Osteoblast (primary cell): Measurements from ENCODE around the gene NOS2. TPM values are rescaled to one million over a fixed set of nuclear protein-coding genes. Genes with fewer than 3 reads are reported as not detected.
"Not testable (repeated sequence)": the region's sequence is repeated elsewhere in the genome, so short reads cannot be mapped to it uniquely, and the experiment has no call there.

Experiments used
- DNase-seq: peaks from one replicate; pipeline ENCODE4 v3.0.0; 2011; ENCODE audit warnings: low spot score, mixed read lengths; ENCODE audit not compliant: insufficient read length; ENCODE audit errors: missing footprints
- H2AFZ ChIP-seq: 2 replicates; pipeline ENCODE4 v1.6.0; 2011; ENCODE audit warnings: mild to moderate bottlenecking, low read length
- H3K27ac ChIP-seq: 2 replicates; pipeline ENCODE4 v1.5.1; 2011; ENCODE audit warnings: mild to moderate bottlenecking, low read depth, low read length, moderate library complexity
- H3K27me3 ChIP-seq: 2 replicates; pipeline ENCODE4 v1.6.0; 2012; ENCODE audit warnings: mild to moderate bottlenecking, control low read depth, inconsistent platforms, low read length, moderate library complexity; ENCODE audit not compliant: insufficient read depth
- H3K36me3 ChIP-seq: 2 replicates; pipeline ENCODE4 v1.5.1; 2011; ENCODE audit warnings: mild to moderate bottlenecking, low read length, control low read depth, moderate library complexity; ENCODE audit not compliant: insufficient read depth
- H3K4me1 ChIP-seq: 2 replicates; pipeline ENCODE4 v1.5.1; 2011; ENCODE audit warnings: mild to moderate bottlenecking, low read length, control low read depth, moderate library complexity; ENCODE audit not compliant: insufficient read depth
- H3K4me2 ChIP-seq: 2 replicates; pipeline ENCODE4 v1.6.0; 2011; ENCODE audit warnings: mild to moderate bottlenecking, low read length; ENCODE audit not compliant: insufficient read depth
- H3K4me3 ChIP-seq: fragments of 200-600 bp; sonication (generic); 3 replicates; pipeline ENCODE4 v1.5.1; 2012; ENCODE audit warnings: mild to moderate bottlenecking, low read length, inconsistent platforms; ENCODE audit not compliant: insufficient read depth
- H3K79me2 ChIP-seq: 2 replicates; pipeline ENCODE4 v1.6.0; 2012; ENCODE audit warnings: mild to moderate bottlenecking, low read length, control low read depth, inconsistent platforms; ENCODE audit not compliant: insufficient read depth
- H3K9me3 ChIP-seq: 2 replicates; pipeline ENCODE4 v1.5.1; 2011; ENCODE audit warnings: low read depth, low read length, control low read depth
- H4K20me1 ChIP-seq: 2 replicates; pipeline ENCODE4 v1.6.0; 2012; ENCODE audit warnings: mild to moderate bottlenecking, low read length, control low read depth; ENCODE audit not compliant: insufficient read depth
- CTCF ChIP-seq: IDR thresholded peaks from 2 replicates; pipeline ENCODE4 v1.5.1; 2011; ENCODE audit warnings: mild to moderate bottlenecking, low read depth, low read length, moderate library complexity; ENCODE audit errors: extremely low read depth
- total RNA-seq: library from RNA; depleted of rRNA; stranded (reverse); fragments of >200 nt; gene quantifications from 2 replicates; pipeline ENCODE4 v1.2.3, GENCODE V29; 2012

The NOS2 gene
- total RNA-seq, 1 donor: not detected

GRCh38 chr17:27837769-27838168 is 37.4 kb upstream of the NOS2 start:
- H2AFZ ChIP-seq, DNase-seq, H3K9me3 ChIP-seq, H3K79me2 ChIP-seq, H3K36me3 ChIP-seq, H3K4me3 ChIP-seq, H3K4me1 ChIP-seq, H3K27me3 ChIP-seq, H4K20me1 ChIP-seq, H3K27ac ChIP-seq, H3K4me2 ChIP-seq: not testable (repeated sequence)

- no peaks in the 10 kb centered on the region for H3K4me1 ChIP-seq
- H3K4me3 ChIP-seq: no peak overlapping the region
- no peak for DNase-seq
- no peaks in the 10 kb centered on the region for H3K27me3 ChIP-seq
- H3K4me2 ChIP-seq: no peak overlapping the region
- H3K27ac ChIP-seq: no peak overlapping the region
- no peak for TF ChIP-seq CTCF
- H3K36me3 ChIP-seq: no peaks in the 10 kb centered on the region
- H2AFZ ChIP-seq: no peak overlapping the region
- H4K20me1 ChIP-seq: no peaks in the 10 kb centered on the region
- H3K79me2 ChIP-seq: no peaks in the 10 kb centered on the region
- H3K9me3 ChIP-seq: no peaks in the 10 kb centered on the region
These were observed 36.3 kb upstream of the NOS2 start for GRCh38 chr17:27836651-27837050.

GRCh38 chr17:27834571-27834970 is 34.2 kb upstream of the NOS2 start:
- TF ChIP-seq CTCF: no peak
- no peaks in the 10 kb centered on the region for H3K79me2 ChIP-seq
- no peak overlapping the region for H2AFZ ChIP-seq
- no peaks in the 10 kb centered on the region for H3K27me3 ChIP-seq
- no peak for DNase-seq
- H3K4me1 ChIP-seq: no peaks in the 10 kb centered on the region
- H3K4me3 ChIP-seq: no peak overlapping the region
- H3K9me3 ChIP-seq: no peaks in the 10 kb centered on the region
- H3K27ac ChIP-seq: no peak overlapping the region
- no peaks in the 10 kb centered on the region for H4K20me1 ChIP-seq
- H3K36me3 ChIP-seq: no peaks in the 10 kb centered on the region
- no peak overlapping the region for H3K4me2 ChIP-seq

- TF ChIP-seq CTCF: no peak
- H3K4me1 ChIP-seq: no peaks in the 10 kb centered on the region
These were observed 32.5 kb upstream of the NOS2 start for GRCh38 chr17:27832831-27833230.

GRCh38 chr17:27829888-27830287 is 29.6 kb upstream of the NOS2 start:
- H3K4me1 ChIP-seq, H3K27me3 ChIP-seq, H3K4me3 ChIP-seq, H3K4me2 ChIP-seq, H4K20me1 ChIP-seq, H3K36me3 ChIP-seq, H3K9me3 ChIP-seq, H3K27ac ChIP-seq, DNase-seq, H2AFZ ChIP-seq, H3K79me2 ChIP-seq: not testable (repeated sequence)

More at GRCh38 chr17:27832831-27833230, 32.5 kb upstream of the NOS2 start:
- H3K4me2 ChIP-seq: no peak overlapping the region
- no peak overlapping the region for H3K27ac ChIP-seq
- no peak overlapping the region for H3K4me3 ChIP-seq
- no peaks in the 10 kb centered on the region for H3K9me3 ChIP-seq
- H4K20me1 ChIP-seq: no peaks in the 10 kb centered on the region
- DNase-seq: no peak
- no peaks in the 10 kb centered on the region for H3K36me3 ChIP-seq
- no peaks in the 10 kb centered on the region for H3K79me2 ChIP-seq
- H3K27me3 ChIP-seq: no peaks in the 10 kb centered on the region
- H2AFZ ChIP-seq: no peak overlapping the region

- H3K36me3 ChIP-seq, H2AFZ ChIP-seq, H4K20me1 ChIP-seq, H3K27me3 ChIP-seq, H3K9me3 ChIP-seq, DNase-seq, H3K4me1 ChIP-seq, H3K27ac ChIP-seq, H3K4me2 ChIP-seq, H3K4me3 ChIP-seq, H3K79me2 ChIP-seq: not testable (repeated sequence)
These were observed 28.9 kb upstream of the NOS2 start for GRCh38 chr17:27829143-27829711.
